Prostate gland (tissue), 2 donors: ENCODE data around the gene HS1BP3. TPM values are rescaled to one million over a fixed set of nuclear protein-coding genes. Genes with fewer than 3 reads are reported as not detected.

Source experiments
- DNase-seq: peaks from one replicate; pipeline ENCODE4 v3.0.0-alpha.2; 2019; ENCODE audit warnings: low spot score
- H3K27ac ChIP-seq, 2 donors: fragments of 200-600 bp; sonication (generic); 2 replicates each; pipeline ENCODE4 v1.5.1; 2017 to 2019
- H3K27me3 ChIP-seq: fragments of 200-600 bp; sonication (generic); replicated peaks from 2 replicates; pipeline ENCODE4 v1.5.1; 2019; ENCODE audit not compliant: insufficient read depth
- H3K36me3 ChIP-seq, 2 donors: fragments of 200-600 bp; sonication (generic); 1 replicate in 1 of 2; 2 replicates in 1 of 2; pipeline versions ENCODE4 v1.5.1 to v1.8.1; 2017 to 2019
- H3K4me1 ChIP-seq: fragments of 200-600 bp; sonication (generic); replicated peaks from 2 replicates; pipeline ENCODE4 v1.5.1; 2019
- H3K4me3 ChIP-seq, 2 donors: fragments of 200-600 bp; sonication (generic); 2 replicates each; pipeline ENCODE4 v1.5.1; 2017 to 2019
- H3K9me3 ChIP-seq: fragments of 200-600 bp; sonication (generic); 2 replicates; pipeline ENCODE4 v1.5.1; 2017
- CTCF ChIP-seq, 4 experiments: fragments of 200-600 bp in 2 of 4; fragments of 450-650 bp in 2 of 4; sonication (generic) in 2 of 4; IDR thresholded peaks; 1 replicate in 3 of 4; 2 replicates in 1 of 4; pipeline ENCODE4 v1.5.1; 2016 to 2019; ENCODE audit warnings: antibody characterized with exemption in 4 of 4, mild to moderate bottlenecking in 2 of 4, moderate library complexity in 2 of 4
- POLR2A ChIP-seq: fragments of 450-650 bp; IDR thresholded peaks from one replicate; pipeline ENCODE4 v1.6.1; 2016; ENCODE audit warnings: antibody characterized with exemption, mild to moderate bottlenecking
- POLR2AphosphoS5 ChIP-seq: sonication (generic); formaldehyde crosslinking; IDR thresholded peaks from one replicate; pipeline ENCODE4 v1.6.1; 2017; ENCODE audit warnings: antibody characterized with exemption
- WGBS: methylation state at CpG from one replicate; pipeline ENCODE4 v1.1.5; 2018; 5-methylcytosine and 5-hydroxymethylcytosine counted together
- intact Hi-C: fragments of 100-400 bp; cut with DNase I; formaldehyde crosslinking; loops from one replicate; pipeline ENCODE4 v1.14.2; 2022
- total RNA-seq, 2 donors: library from RNA; depleted of rRNA; stranded (reverse); fragments of >200 nt; gene quantifications; one replicate each; pipeline ENCODE4 v1.1.0, GENCODE V29; 2016

Gene HS1BP3
- total RNA-seq, 2 donors from 2014 or later, result 29.9 to 39.4 TPM

- no peak for TF ChIP-seq POLR2A
- no peak for TF ChIP-seq CTCF (IDR thresholded peaks at IDR 0.05)
- TF ChIP-seq POLR2AphosphoS5, result no peak
- DNase-seq, result no peak
- H3K36me3 ChIP-seq, result no peaks in the 10 kb centered on the region
- no peaks in the 10 kb centered on the region for H3K27me3 ChIP-seq
- no peak overlapping the region for H3K4me3 ChIP-seq
- H3K4me1 ChIP-seq, result peaks cover 24% of the 10 kb centered on the region
- intact Hi-C loops, result no loop called here
- 91% methylated on average over 6 of the region's 6 CpGs for WGBS
- H3K27ac ChIP-seq, result no peak overlapping the region
- no peaks in the 10 kb centered on the region for H3K9me3 ChIP-seq
Observed at GRCh38 chr2:20629181-20629580, 21.7 kb downstream of the HS1BP3 start.

GRCh38 chr2:20627712-20628380 is 23.1 kb downstream of the HS1BP3 start:
- H3K4me3 ChIP-seq, result no peak overlapping the region
- H3K36me3 ChIP-seq, result peaks cover 0 to 2% of the 10 kb centered on the region in 2 donors
- intact Hi-C loops, result no loop called here
- no peaks in the 10 kb centered on the region for H3K9me3 ChIP-seq
- TF ChIP-seq POLR2AphosphoS5, result no peak
- TF ChIP-seq POLR2A, result no peak
- no peak for TF ChIP-seq CTCF (IDR thresholded peaks at IDR 0.05)
- peaks cover 19% of the 10 kb centered on the region for H3K4me1 ChIP-seq
- no peak for DNase-seq
- H3K27me3 ChIP-seq, result no peaks in the 10 kb centered on the region
- peak overlapping the region; percentile 79 to 93 for H3K27ac ChIP-seq
- 86% methylated on average over 16 of the region's 16 CpGs for WGBS

GRCh38 chr2:20626698-20627513 is 24.0 kb downstream of the HS1BP3 start:
- no peaks in the 10 kb centered on the region for H3K9me3 ChIP-seq
- intact Hi-C loops, result no loop called here
- peaks cover 19% of the 10 kb centered on the region for H3K4me1 ChIP-seq
- H3K4me3 ChIP-seq, result no peak overlapping the region
- TF ChIP-seq POLR2A, result no peak
- no peak for TF ChIP-seq CTCF (IDR thresholded peaks at IDR 0.05)
- TF ChIP-seq POLR2AphosphoS5, result no peak
- no peak for DNase-seq
- H3K27ac ChIP-seq, result peak overlapping the region; percentile 79 to 93
- peaks cover 5 to 6% of the 10 kb centered on the region in 2 donors for H3K36me3 ChIP-seq
- no peaks in the 10 kb centered on the region for H3K27me3 ChIP-seq
- WGBS, result 82% methylated on average over 20 of the region's 20 CpGs

GRCh38 chr2:20626392-20626697 is 24.6 kb downstream of the HS1BP3 start:
- TF ChIP-seq POLR2A (no peak), POLR2AphosphoS5 (no peak), CTCF (IDR thresholded peaks at IDR 0.05) (no peak)
- Histone ChIP-seq H3K27ac (peak overlapping the region; percentile 79 to 93), H3K4me3 (no peak overlapping the region), H3K27me3 (no peaks in the 10 kb centered on the region), H3K36me3 (peaks cover 5 to 6% of the 10 kb centered on the region in 2 donors), H3K4me1 (peaks cover 19% of the 10 kb centered on the region), H3K9me3 (no peaks in the 10 kb centered on the region)
- DNase-seq, result no peak
- intact Hi-C loops, result no loop called here
- WGBS, result 93% methylated on average over 2 of the region's 2 CpGs
